Suprapubic skin (tissue), 3 donors: ENCODE measurements around the gene ZNF625.

ENCODE experiments used
- CTCF ChIP-seq, 2 donors: fragments of 200-600 bp in 1 of 2; fragments of 450-650 bp in 1 of 2; sonication (generic) in 1 of 2; IDR thresholded peaks; one replicate each; pipeline ENCODE4 v1.5.1; 2016 to 2019; ENCODE audit warnings: antibody characterized with exemption in 2 of 2, mild to moderate bottlenecking in 1 of 2, moderate library complexity in 1 of 2
- EP300 ChIP-seq: sonication (generic); formaldehyde crosslinking; IDR thresholded peaks from one replicate; pipeline ENCODE4 v1.6.1; 2017; ENCODE audit warnings: antibody characterized with exemption
- POLR2A ChIP-seq, 2 donors: fragments of 450-650 bp; IDR thresholded peaks; one replicate each; pipeline ENCODE4 v1.6.1; 2017; ENCODE audit warnings: antibody characterized with exemption in 2 of 2, mild to moderate bottlenecking in 2 of 2, moderate library complexity in 2 of 2

- TF ChIP-seq EP300 (no peak), CTCF (IDR thresholded peaks at IDR 0.05) (no peak), POLR2A (IDR thresholded peaks at IDR 0.05) (no peak)
These were observed 43.4 kb upstream of the ZNF625 start for GRCh38 chr19:12199757-12200419.
